Activated CD4-positive, alpha-beta T cell treated with anti-CD3 and anti-CD28 coated beads, Interleukin-2, amount 50 U/mL, for 48 hours (primary cell): Measurements from ENCODE around the gene EPHX1.
"Not testable (repeated sequence)": the region's sequence is repeated elsewhere in the genome, so short reads cannot be mapped to it uniquely, and the experiment has no call there.

ENCODE experiments used
- DNase-seq, 2 experiments: peaks; one replicate each; pipeline ENCODE4 v3.0.0-alpha.2; 2020

The EPHX1 gene

GRCh38 chr1:225809842-225810578 is at the start of gene EPHX1:
Gene EPHX1, plus strand, starts transcription at chr1:225810124. Its CDS starts 18,606 bp downstream, at chr1:225828730.
- DNase-seq, result peak; percentile 84 to 89

GRCh38 chr1:225760531-225760930 is 49.4 kb upstream of the EPHX1 start:
- DNase-seq, result no peak

DNA sequence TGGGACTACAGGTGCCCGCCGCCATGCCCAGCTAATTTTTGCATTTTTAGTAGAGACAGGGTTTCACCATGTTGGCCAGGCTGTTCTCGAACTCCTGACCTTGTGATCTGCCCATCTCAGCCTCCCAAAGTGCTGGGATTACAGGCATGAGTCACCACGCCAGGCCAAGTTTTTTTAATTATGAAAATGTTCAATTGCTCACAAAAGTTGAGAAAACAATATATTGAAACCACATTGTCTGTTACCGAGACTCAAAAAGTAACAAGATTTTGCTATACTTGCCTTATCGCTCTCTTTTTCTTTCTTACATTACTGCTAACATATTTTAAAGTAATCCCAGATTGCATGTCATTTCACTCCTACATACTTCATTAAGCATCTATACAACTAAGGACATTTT is 48.5 kb upstream of the EPHX1 start:
- not testable (repeated sequence) for DNase-seq

GRCh38 chr1:225762002-225762441 is 47.9 kb upstream of the EPHX1 start:
- DNase-seq, result no peak

- DNase-seq, result no peak
Measured at GRCh38 chr1:225762444-225762843, 47.5 kb upstream of the EPHX1 start.

DNA sequence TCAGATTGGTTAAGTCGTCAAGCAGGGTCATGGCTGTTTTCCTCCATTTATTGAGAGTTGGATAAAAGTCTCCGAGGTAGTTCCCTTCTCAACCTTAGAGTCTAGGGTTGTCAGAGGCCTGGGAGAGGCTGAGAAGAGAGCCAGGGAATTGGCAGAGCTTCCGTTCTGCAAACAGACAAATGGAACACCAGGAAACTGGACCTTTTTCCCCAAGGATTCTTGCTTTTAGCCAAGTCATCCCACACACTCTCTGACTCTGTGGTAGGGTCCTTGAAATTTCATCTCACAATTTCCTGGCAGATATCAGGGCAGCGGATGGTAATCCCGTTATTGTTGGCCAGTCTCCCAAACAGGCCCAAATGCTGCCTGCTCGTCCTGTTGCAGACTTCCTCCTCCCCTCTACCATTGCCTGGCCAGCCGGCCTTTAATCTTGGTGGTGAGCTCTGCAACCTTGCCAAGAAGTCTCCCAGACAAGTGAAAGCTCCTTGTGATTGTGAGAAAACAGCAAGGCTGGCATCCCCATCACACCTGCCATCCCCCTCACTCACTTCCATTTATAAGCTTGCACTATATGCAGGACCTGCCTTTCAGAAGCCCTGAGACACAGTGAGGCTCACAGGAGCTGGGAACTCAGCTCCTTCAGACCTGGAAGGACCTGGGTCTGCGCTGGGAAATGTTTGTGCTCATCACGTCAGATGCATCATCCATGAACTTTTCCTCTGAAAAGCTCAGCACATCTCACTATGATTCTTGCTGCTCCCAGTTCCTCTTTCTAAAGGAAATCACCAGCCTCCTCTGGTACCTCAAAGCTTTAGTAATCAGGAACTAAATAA is 46.0 kb upstream of the EPHX1 start:
- no peak for DNase-seq

GRCh38 chr1:225765982-225766674 is 43.8 kb upstream of the EPHX1 start:
- DNase-seq, result no peak

- DNase-seq, result no peak
Measured at GRCh38 chr1:225766967-225767633, 42.8 kb upstream of the EPHX1 start.

DNA sequence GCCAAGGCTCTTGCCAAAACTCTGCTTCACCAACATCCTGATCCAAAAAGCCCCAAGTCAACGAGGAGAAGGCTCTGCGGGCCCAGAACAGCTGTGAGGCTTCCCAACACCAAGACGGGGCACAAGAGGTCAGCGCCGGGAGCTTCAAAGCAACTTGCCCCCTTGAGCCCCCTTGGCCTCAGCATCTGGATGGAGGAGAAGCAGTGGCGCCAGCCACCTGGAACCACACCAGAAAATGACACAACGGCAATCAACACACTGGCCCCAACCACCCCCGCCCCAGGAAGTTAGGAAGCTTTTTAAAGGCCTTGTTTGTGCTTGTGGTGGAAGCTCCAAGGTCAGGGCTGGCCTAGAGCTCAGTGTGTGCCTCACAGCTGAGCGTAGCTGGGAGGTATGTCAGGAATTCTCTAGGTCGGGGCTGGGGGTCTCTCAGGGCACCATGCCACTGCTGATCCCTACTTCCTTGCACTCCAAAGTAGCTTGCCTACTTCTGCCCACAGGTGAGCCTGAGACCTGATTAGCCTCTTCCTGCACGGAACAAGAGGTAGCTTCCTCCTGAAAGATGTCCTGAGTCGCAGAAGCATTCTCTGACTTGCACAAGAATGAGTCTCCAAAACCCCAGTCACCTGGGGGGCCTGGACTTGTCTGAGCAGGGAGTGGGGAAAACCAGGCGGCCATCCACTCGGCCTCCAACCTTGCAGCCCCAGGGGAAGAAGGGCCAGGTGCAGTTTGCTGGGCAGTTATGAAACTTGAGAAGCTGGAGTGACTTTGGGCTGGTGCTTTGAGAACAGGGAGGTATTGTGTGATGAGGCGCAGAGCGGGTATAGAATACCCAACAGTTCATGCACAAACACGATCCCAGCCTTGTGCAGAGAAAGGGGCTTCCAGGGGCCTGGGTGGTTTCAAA is 42.0 kb upstream of the EPHX1 start:
- no peak for DNase-seq

DNA sequence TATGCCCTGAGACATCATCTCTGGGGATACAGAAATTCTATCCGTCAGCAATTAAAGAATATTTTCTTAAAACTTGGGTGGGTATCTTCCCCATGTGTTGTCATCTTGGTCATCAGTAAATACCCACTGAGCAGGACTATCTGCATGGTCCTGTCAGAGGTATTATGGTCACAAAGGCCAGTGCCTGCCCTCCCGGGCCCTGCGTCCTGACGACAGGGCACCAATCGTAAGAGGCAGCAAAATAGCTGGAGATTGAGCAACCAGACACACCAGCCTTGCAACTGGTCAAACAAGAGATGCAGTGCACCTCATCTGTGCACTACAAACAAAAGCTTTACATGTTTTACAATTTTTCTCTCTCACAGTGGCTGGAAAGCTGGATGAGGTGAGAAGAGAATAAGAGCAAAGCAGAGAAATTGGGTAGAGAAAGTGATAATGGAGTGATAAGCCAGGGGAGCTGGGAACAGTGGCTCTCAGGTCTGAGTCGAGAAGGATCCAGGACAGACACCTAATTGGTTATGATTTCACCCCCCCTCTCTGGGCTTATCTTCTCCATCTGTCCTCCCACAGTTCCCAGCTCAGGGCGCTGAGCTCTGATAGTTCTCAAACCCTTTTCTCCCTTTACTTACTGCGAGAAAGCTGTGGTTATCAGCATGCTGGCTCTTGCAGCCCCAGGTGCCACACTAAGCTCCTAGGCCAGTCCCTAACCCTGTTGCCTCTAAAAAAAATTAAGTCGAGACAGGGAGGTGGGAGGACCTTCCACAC is 41.1 kb upstream of the EPHX1 start:
- DNase-seq, result no peak

- no peak for DNase-seq
Measured at GRCh38 chr1:225769687-225770086, 40.2 kb upstream of the EPHX1 start.

DNA sequence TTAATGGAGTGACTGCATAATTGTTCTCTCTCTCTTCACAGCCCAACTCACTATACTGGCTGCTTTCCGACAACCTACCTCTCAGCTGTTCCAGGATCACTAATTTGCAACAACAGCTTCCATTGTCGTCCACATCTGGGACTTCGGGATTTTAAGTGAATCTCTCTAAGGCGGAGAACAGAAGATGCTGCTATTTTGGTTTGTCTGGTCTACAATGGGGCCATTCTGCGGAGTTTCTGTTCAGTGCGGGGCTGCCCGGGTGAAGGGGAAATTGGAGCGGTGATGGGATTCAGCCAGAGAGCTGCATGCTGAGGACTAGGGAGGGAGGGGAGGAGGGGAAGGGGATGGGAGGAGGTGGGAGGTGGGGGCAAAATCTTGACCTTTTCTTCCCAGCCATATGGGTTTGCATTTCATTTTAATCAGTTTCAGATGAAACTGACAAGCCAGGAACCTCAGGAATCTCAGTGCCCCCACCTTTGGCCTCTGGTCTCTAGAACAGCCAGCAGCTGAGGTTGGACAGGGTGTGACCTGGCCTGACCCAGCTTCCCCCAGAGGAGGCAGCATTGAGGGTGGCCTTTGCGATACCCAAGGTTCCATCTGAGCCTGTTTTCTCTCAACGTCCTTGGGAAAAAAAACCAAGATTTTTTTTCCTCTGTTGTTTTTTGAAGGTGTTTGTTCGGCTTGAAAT is 39.2 kb upstream of the EPHX1 start:
- DNase-seq, result no peak

DNA sequence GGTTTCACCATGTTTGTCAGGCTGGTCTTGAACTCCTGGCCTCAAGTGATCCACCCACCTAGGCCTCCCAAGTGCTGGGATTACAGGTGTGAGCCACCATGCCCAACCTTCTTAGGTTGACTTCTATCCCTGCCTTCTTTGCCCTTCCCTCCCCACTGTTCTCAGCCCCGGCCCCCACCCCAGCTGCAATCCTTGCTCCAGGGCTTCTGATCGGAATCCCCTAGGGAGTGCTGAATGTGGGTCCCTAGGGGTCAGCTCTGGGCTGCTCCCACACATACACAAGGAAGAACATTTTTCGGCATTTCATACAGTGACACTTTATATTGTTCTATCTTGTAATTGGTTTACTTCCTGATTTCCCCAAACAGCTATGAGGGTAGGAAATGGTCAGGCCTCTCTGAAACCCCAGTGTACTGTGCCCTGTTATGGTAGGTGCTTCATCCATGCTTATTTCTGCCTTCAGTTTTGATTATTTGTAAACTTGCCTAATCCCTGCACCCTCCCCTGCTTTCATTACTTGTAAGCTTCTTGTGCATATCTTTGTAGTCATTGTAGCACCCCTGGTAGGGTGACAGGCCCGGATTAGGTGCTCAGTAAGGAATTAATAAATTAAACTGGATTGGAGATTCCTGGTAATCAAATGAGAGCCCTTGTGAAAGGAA is 38.1 kb upstream of the EPHX1 start:
- DNase-seq, result no peak

DNA sequence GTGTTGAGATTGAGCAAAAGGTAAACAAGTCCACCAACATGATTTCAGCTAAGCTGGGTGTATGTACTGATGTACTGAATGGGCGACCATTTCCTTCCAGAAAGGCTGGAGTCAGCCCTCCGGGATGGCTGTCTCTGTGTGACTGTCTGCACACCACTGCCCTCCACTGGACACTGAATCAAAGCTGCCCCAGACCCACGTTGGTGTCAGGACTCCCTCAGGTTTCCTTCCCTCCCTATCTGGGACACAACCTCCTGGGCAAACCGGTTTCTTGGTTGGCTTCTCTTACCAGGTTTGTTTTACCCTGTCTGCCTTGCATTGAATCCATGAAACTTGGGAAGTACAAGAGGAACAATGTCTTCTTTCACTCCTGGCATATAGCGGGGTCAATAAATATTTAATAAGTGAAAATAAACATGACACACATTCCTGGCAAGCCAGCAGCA is 37.6 kb upstream of the EPHX1 start:
- peak; percentile 42 to 46 for DNase-seq

GRCh38 chr1:225772848-225773247 is 37.1 kb upstream of the EPHX1 start:
- no peak for DNase-seq

DNA sequence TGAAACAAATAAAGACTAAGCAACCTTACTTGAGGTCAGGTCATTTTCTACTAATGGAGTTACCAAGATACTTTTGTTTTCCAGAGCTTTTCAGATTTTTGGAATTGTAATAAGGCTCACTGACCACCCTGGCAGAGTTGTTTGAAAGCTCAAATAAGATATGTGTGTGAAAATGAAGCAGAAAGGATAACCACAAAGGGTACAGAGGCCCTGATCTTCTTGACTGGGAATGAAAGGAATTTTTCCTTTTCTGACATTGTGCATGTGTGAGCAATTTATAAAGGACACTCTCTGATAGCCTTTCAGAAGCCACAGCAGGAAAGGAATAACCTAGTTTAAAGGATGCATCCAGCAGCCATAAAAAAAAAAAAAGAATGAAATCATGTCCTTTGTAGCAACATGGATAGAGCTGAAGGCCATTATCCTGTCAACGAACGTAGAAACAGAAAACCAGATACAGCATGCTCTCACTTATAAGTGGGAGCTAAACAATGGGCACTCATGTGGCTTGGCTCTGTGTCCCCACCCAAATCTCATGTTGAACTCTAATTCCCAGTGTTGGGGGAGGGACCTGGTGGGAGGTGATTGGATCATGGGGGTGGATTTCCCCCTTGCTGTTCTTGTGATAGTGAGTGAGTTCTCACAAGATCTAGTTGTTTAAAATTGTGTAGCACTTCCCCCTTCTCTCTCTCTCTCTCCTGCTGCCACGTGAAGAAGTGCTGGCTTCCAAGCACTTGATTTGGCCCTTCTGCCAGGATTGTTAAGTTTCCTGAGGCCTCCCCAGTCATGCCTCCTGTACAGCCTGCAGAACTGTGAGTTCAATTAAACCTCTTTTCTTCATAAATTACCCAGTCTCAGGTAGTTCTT is 35.4 kb upstream of the EPHX1 start:
- DNase-seq, result no peak

GRCh38 chr1:225776294-225776693 is 33.6 kb upstream of the EPHX1 start:
- DNase-seq, result no peak

- DNase-seq, result no peak
Measured at GRCh38 chr1:225777058-225777582, 32.8 kb upstream of the EPHX1 start.
